ENCODE data around the gene MIER1.

MIER1 gene

GRCh38 chr1:66925944-66926343 is 1.2 kb downstream of the MIER1 start:
- ChIA-PET CTCF (interaction anchor here (0.9 to 1.9 kb wide), 3 partner anchors 10 to 223 kb away, joined by 3 to 7 read pairs (median 6); no protein-coding TSS in a partner anchor), POLR2A (interaction anchor here (1.7 to 2.5 kb wide), 2 partner anchors 19 to 127 kb away, joined by 5 to 6 read pairs; partner anchors contain the start of gene SLC35D1)
- DNase-seq (ENCODE audit: low read depth, low spot score) = no peak
- no peak for TF ChIP-seq CTCF (IDR thresholded peaks at IDR 0.05; ENCODE audit: insufficient read depth, low read length, missing control alignments)
- peak overlapping the region; percentile 92 for H3K4me3 ChIP-seq (ENCODE audit: low read depth, low read length)

GRCh38 chr1:66927528-66927927 is 2.7 kb downstream of the MIER1 start:
- POLR2A ChIA-PET = no interaction called here
- DNase-seq (ENCODE audit: low read depth, low spot score) = no peak
- CTCF ChIA-PET = no interaction called here
- no peak for TF ChIP-seq CTCF (IDR thresholded peaks at IDR 0.05; ENCODE audit: insufficient read depth, low read length, missing control alignments)
- no peak overlapping the region for H3K4me3 ChIP-seq (ENCODE audit: low read depth, low read length)

GRCh38 chr1:66929146-66929688 is 4.4 kb downstream of the MIER1 start:
- H3K4me3 ChIP-seq (ENCODE audit: low read depth, low read length) = peak overlapping the region; percentile 78
- DNase-seq (ENCODE audit: low read depth, low spot score) = no peak
- CTCF ChIA-PET = interaction anchor here (1.3 to 1.9 kb wide), 4 partner anchors 10 to 32 kb away, joined by 3 to 6 read pairs (median 4); no protein-coding TSS in a partner anchor
- POLR2A ChIA-PET = no interaction called here
- no peak for TF ChIP-seq CTCF (IDR thresholded peaks at IDR 0.05; ENCODE audit: insufficient read depth, low read length, missing control alignments)

- TF ChIP-seq CTCF (IDR thresholded peaks at IDR 0.05; ENCODE audit: insufficient read depth, low read length, missing control alignments) = no peak
- POLR2A ChIA-PET = interaction anchor here (0.9 to 1.2 kb wide), 3 partner anchors 9 to 112 kb away, joined by 3 to 5 read pairs (median 4); no protein-coding TSS in a partner anchor
Observed at GRCh38 chr1:66929691-66929998, 4.9 kb downstream of the MIER1 start.

GRCh38 chr1:66929999-66930822 is 5.4 kb downstream of the MIER1 start:
- DNase-seq (ENCODE audit: low read depth, low spot score) = no peak
- TF ChIP-seq CTCF (IDR thresholded peaks at IDR 0.05; ENCODE audit: insufficient read depth, low read length, missing control alignments) = peak; percentile 24
- H3K4me3 ChIP-seq (ENCODE audit: low read depth, low read length) = peak overlapping the region; percentile 78
- ChIA-PET POLR2A (interaction anchor here (0.5 to 1.2 kb wide), 5 partner anchors 8 to 266 kb away, joined by 3 to 5 read pairs (median 3); no protein-coding TSS in a partner anchor), CTCF (interaction anchor here (1.3 to 1.9 kb wide), 4 partner anchors 9 to 31 kb away, joined by 3 to 6 read pairs (median 4); no protein-coding TSS in a partner anchor)

More at GRCh38 chr1:66929691-66929998, 4.9 kb downstream of the MIER1 start:
- CTCF ChIA-PET = interaction anchor here (1.3 to 1.9 kb wide), 4 partner anchors 10 to 32 kb away, joined by 3 to 6 read pairs (median 4); no protein-coding TSS in a partner anchor
- peak overlapping the region; percentile 78 for H3K4me3 ChIP-seq (ENCODE audit: low read depth, low read length)
- no peak for DNase-seq (ENCODE audit: low read depth, low spot score)

DNA sequence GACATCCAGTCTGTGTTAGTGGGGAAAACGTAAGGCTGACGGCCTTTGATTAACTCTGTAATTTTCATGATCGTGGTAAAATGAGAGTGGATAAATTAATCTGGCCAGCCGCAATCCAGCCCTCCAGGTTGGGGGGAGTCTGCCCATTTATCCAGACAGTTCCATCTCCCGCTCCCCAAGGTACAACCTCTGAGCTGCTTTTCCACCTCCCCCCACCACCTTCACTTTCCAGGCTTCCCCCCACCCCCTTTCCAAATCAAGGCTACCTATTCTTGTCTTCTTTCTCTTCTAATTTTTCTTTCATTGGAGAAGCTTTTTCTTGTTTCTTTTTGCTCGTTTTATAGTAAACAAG is 6.0 kb downstream of the MIER1 start:
- ChIA-PET CTCF (interaction anchor here (1.3 to 1.9 kb wide), 4 partner anchors 9 to 30 kb away, joined by 3 to 6 read pairs (median 4); no protein-coding TSS in a partner anchor), POLR2A (interaction anchor here (0.5 to 1.2 kb wide), 4 partner anchors 7 to 266 kb away, joined by 3 to 5 read pairs (median 4); no protein-coding TSS in a partner anchor)
- no peak for DNase-seq (ENCODE audit: low read depth, low spot score)
- no peak for TF ChIP-seq CTCF (IDR thresholded peaks at IDR 0.05; ENCODE audit: insufficient read depth, low read length, missing control alignments)
- peak overlapping the region; percentile 78 for H3K4me3 ChIP-seq (ENCODE audit: low read depth, low read length)

All from AG04449 (cell line).